Measurements from ENCODE around the gene AUTS2. TPM values are rescaled to one million over a fixed set of nuclear protein-coding genes. Genes with fewer than 3 reads are reported as not detected.

The AUTS2 gene
- total RNA-seq, 2 donors from 2014 or later: 0.53 to 2.2 TPM

DNA sequence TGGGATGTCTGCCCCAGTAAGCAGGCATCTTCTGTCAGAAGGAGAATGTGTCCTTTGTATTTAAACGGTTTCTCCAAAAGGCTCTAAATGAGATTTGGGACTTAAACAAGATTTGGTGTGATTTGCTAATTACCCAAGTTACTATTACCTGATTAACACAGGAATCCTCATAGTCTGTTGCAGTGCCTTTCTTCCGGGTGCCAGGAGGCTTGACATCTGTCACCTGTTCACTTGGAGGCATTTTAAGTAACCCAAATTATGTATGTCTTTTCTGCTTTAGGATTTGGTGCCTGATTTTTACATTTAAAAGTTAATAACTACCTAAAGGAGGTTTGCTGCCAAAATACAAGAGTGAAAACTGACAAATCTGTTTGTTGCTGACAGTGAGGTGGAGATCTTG, 945.7 kb downstream of the AUTS2 start:
- Mint-ChIP-seq H3K9me3 (peaks cover 0 to 8% of the 10 kb centered on the region in 2 donors), H3K36me3 (peaks cover 0 to 4% of the 10 kb centered on the region in 2 donors), H3K27ac (no peak overlapping the region)
- no peak for DNase-seq (ENCODE audit: low spot score in 2 of 2)
- ATAC-seq: no peak

DNA sequence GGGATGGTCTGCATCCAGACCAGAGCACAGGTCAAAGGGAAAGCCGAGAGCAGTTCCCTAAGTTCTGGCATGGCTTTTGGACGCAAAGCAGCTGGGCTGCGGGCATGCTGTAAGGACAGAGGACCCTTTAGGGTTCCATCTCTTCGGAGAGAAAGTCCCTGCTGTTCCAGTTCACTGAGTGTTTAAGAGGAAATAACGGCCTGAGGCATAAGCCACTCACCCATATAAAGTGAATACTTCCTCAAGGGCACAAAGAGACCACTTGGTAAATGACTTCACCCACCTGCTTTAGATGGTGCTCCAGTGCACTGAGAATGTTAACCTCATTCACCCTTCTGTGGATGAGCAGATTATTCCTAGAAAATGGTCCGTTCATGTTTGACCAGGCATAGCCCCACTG, 946.9 kb downstream of the AUTS2 start:
- Mint-ChIP-seq H3K9me3 (peaks cover 0 to 8% of the 10 kb centered on the region in 2 donors), H3K27ac (no peak overlapping the region), H3K36me3 (peaks cover 0 to 4% of the 10 kb centered on the region in 2 donors)
- no peak for DNase-seq (ENCODE audit: low spot score in 2 of 2)
- no peak for ATAC-seq

DNA sequence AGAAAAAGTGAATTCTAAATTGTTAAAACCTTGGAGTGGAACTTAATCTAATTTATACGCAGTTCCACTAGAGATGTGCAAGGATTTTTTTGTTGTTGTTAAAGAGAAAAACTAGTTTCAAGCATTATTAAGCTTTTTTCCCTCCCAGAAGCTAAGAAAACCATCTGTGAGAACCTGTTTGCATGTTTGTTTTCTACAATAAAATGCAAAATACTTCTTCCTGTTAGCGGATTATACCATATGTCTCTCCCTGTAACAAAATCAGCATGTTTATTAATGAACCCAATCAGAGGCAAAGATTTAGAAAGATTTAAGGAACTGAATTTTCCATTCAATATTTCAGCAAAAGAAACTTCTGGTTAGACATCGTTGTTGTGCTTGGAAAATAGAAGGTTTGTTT, 953.9 kb downstream of the AUTS2 start:
- Mint-ChIP-seq H3K36me3 (no peaks in the 10 kb centered on the region), H3K27ac (no peak overlapping the region), H3K9me3 (no peaks in the 10 kb centered on the region)
- DNase-seq (ENCODE audit: low spot score in 2 of 2) (no peak), ATAC-seq (no peak)

DNA sequence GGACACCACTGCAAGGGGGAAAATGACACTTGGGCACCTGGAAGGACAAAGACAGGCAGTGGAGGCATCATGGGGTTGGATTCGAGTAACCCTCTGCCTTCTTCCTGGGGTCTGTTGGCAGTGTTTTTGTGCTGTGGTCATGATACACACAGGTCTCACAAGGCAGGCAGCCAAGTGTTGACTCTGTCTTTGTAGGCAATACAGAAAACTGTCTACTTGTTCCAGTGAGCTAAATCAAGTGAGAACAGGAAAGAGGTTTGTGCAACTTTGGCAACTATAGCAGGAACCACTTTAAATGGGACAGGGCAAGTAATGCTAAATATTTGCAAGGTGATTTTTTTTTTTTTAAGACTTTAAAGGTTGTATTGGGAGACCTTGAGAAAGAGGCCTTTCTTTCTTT, 955.1 kb downstream of the AUTS2 start:
- DNase-seq (ENCODE audit: low spot score in 2 of 2) (no peak), ATAC-seq (no peak)
- Mint-ChIP-seq H3K9me3 (peaks cover 2 to 3% of the 10 kb centered on the region in 2 donors), H3K36me3 (no peaks in the 10 kb centered on the region), H3K27ac (no peak overlapping the region)

DNA sequence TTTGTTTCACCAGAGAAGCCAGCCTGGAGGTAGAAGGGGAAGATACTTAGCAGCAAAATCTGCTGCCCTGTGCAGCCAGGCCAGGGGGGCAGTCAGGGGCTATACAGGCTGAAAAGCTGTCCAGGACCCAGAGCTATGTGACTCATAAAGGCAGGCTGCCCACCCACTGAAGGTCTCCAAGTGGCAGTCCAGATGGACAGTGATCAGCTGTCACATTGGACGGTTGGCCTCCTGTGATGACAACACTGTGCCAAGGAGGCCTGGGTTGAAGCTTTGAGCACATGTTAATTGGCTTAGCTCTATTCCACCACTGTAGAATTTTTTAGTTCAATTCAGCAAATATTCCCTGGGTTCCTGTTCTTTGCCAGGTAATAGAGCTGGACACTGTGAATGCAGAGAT, 956.4 kb downstream of the AUTS2 start:
- no peak for DNase-seq (ENCODE audit: low spot score in 2 of 2)
- ATAC-seq: no peak
- Mint-ChIP-seq H3K9me3 (peaks cover 6 to 8% of the 10 kb centered on the region in 2 donors), H3K27ac (no peak overlapping the region), H3K36me3 (peaks cover 0 to 7% of the 10 kb centered on the region in 2 donors)

DNA sequence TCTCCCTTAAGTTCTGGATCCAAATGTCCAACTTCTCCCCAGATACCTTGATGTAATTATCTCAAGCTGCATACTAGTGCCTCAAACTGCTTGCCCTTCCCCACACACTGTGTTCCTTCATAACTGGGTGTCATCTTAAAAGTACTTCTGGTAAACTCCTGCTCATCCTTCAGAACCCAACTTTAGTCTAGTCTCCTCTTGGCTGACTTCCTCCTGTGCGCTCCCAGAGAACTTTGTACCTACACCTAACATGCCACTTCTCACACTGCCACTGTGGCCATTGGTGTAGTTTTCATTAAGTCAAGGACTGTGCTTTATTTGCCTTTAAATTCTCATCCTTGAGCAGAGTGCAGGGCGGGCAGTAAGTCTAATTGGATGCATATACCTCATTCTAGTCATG, 958.5 kb downstream of the AUTS2 start:
- Mint-ChIP-seq H3K27ac (no peak overlapping the region), H3K9me3 (peaks cover 13 to 15% of the 10 kb centered on the region in 2 donors), H3K36me3 (peaks cover 0 to 15% of the 10 kb centered on the region in 2 donors)
- ATAC-seq: no peak
- DNase-seq (ENCODE audit: low spot score in 2 of 2): no peak

DNA sequence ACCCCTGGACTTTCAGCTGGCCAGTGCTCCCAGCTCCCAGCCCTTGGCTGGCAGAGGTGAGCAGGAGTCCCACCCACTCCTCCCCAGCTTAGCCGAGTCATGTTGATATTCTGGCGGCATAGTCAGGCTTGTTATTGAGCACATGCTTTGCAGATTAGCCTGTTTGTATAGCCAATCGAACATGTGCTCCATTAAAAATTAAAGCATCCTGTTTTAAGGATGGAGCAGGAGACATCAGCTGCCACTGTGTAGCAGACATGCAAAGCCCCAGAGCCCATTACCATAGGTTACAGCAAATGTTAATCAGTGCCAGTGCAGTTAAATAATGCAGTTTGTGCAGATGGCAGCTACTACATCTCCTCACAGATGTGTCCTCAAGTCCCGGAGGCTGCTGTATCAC, 959.1 kb downstream of the AUTS2 start:
- Mint-ChIP-seq H3K27ac (no peak overlapping the region), H3K9me3 (peaks cover 13 to 15% of the 10 kb centered on the region in 2 donors)
- no peak for DNase-seq (ENCODE audit: low spot score in 2 of 2)

DNA sequence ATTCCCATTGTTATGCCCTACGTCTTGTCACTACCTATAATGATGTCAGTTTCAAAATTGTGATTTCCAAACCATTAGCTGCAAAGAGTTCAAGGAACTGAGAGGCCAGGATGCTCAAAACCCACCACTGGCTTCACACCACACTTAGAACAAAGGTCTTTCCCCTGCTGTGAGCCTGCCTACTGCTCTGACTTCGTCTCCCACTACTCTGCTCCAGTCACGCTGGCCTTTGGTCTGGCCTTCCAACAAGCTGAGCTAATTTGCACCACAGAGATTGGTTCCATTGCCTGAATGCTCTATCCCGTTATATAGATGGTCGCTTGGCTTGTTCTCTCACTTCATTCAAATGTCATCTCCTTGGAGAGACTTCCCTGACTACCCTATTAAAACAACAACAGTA, 961.5 kb downstream of the AUTS2 start:
- peaks cover 13 to 15% of the 10 kb centered on the region in 2 donors for H3K9me3 Mint-ChIP-seq
- no peak overlapping the region for H3K27ac Mint-ChIP-seq
- DNase-seq (ENCODE audit: low spot score in 2 of 2): no peak
- no peak for ATAC-seq
- H3K36me3 Mint-ChIP-seq: peaks cover 0 to 15% of the 10 kb centered on the region in 2 donors

More for the DNA sequence above, 959.1 kb downstream of the AUTS2 start:
- peaks cover 0 to 15% of the 10 kb centered on the region in 2 donors for H3K36me3 Mint-ChIP-seq
- no peak for ATAC-seq

DNA sequence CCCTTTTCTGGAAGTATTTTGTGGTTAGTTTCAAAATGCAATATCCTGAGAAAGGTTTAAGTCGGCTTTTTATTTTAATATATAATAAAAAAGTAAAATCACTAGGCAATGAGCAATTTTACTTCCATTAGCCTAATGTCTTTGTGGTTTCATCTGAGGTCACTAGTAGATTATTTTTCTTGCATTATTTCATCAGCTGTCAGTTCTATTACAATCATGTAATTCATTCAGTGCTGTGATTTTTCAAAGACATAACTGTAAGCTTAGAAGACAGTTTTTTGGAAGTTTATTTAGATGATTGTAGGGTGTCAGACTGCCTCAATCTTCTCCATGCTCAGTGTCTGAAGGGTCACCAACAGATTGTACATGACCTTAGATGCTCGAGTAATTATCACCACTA, 965.7 kb downstream of the AUTS2 start:
- Mint-ChIP-seq H3K27ac (no peak overlapping the region), H3K9me3 (peaks cover 10 to 11% of the 10 kb centered on the region in 2 donors), H3K36me3 (peaks cover 0 to 15% of the 10 kb centered on the region in 2 donors)
- DNase-seq (ENCODE audit: low spot score in 2 of 2) (no peak), ATAC-seq (no peak)

DNA sequence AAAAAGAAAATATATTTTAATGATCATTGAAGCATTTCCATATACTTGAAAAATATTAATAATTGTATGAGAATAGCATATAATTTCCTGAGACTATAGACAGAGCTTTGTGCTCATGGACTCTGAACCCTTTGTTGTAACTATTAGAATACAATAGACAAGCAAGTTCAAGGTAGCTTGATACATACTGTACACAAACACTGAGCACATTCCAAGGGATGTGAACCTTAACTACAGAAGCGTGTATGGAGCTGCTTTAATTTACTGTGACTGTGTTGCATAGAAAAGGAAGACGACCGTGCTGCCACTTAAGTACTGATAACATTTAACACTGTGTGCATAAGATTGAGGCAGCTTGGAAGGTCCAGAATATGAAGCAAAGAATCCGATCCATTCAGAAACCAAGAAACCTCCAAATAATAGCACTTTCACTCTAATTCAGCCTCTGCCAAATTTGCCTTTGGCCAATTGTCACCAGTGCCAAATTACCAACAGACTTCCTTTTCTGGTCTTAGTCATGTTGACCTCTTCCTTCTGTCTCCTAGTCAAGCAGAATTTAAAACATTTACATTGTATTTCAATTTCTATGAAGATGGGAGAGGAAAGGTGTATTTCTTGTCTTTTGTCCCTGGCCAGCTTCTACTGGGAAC, 967.6 kb downstream of the AUTS2 start:
- no peak for DNase-seq (ENCODE audit: low spot score in 2 of 2)

DNA sequence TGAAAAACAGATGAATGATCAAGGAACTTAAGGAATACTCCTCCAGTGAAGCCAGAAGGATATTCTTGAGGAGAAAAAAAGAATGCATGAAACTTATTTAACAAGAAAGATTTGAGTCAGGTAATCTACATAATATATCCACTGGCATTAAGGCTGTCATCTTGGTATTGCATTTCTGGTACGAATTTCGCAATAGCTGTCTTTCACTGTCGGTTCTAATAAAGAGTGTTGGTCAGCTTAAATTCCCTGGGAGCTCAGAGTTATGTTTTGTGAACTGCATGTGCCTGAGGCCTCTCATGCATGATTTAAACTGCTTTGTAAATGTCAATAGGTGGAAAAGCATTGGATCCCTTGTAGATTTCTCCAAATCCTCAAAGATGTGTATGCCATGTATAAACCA, 968.4 kb downstream of the AUTS2 start:
- Mint-ChIP-seq H3K27ac (no peak overlapping the region), H3K36me3 (no peaks in the 10 kb centered on the region), H3K9me3 (peaks cover 0 to 5% of the 10 kb centered on the region in 2 donors)
- ATAC-seq (no peak), DNase-seq (ENCODE audit: low spot score in 2 of 2) (no peak)

More for the DNA sequence above, 967.6 kb downstream of the AUTS2 start:
- no peak for ATAC-seq
- Mint-ChIP-seq H3K9me3 (peaks cover 0 to 5% of the 10 kb centered on the region in 2 donors), H3K27ac (no peak overlapping the region), H3K36me3 (no peaks in the 10 kb centered on the region)

DNA sequence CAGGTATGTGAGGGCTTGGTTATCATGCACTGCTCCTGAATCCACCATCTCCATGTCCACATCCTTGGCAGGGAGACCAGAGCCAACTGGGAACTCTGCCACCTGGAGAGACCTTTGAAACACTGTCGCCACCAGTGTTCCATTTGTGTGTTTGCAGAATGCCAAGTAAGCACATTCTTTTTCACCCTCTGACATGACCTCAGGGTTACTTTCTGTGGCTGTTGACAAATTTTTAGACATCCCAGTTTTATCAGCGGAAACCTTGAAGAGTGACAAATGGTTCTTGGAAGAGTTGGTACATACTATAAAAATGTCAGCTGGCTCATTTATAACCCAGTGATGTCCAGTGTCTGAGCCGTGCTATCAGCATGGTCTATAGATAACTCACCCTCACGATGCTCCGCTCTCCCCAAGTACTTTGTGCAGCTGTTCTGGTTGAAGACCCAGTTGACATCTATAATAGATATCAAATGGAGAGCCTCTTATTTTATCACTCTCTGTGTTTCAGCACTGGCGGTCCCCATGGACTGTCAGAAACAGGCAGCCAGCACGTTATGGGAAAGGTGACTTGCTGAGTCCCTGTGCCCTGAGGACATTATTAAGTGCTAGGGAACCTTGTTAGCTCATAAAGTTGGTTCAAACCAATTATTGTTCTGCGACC, 970.5 kb downstream of the AUTS2 start:
- DNase-seq (ENCODE audit: low spot score in 2 of 2) (no peak), ATAC-seq (no peak)
- Mint-ChIP-seq H3K27ac (no peak overlapping the region), H3K9me3 (peaks cover 0 to 5% of the 10 kb centered on the region in 2 donors), H3K36me3 (no peaks in the 10 kb centered on the region)

DNA sequence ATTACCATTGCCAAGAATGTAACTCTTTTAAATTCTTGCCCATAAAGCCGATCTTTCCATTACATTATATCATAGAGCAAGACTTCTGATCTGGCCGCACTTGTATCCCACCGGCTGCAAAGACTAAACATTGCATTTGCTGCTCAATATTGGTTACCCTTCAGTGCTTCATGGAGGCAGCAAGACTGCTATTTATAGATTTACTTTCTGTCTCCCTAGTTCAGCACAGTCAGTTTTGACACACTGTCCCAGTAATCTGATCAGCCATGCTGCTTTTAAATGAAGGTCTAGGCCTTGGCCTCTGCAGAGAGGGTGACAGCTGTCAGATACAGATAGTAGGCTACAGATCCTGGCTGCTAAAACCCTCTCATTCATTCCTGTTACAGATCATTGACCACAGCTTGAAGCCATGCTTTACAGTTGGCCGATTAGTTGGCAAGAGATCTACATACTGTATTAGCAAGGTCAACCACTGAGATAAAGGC, 971.1 kb downstream of the AUTS2 start:
- Mint-ChIP-seq H3K27ac (no peak overlapping the region), H3K36me3 (no peaks in the 10 kb centered on the region), H3K9me3 (peaks cover 0 to 5% of the 10 kb centered on the region in 2 donors)
- ATAC-seq (no peak), DNase-seq (ENCODE audit: low spot score in 2 of 2) (no peak)

DNA sequence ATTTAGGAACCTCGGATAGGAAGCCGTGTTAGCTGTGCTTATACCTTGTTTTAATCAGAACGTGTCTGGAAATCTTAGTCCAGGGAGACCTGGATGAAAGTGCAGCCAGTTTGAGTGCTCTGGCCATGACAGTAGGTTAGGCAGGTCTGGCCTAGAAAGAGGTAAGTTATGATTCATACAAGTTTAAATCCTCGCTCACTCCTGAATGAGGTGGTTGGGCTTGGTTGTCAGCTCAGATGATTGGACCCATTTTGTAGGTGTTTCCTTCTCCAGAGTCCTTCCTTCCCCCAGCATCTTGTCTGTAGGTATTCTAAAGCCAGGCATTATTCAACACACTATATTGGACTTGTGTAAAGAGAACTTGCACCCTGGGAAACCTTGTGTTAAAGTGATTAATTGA, 971.8 kb downstream of the AUTS2 start:
- H3K27ac Mint-ChIP-seq: no peak overlapping the region
- DNase-seq (ENCODE audit: low spot score in 2 of 2): no peak
- peaks cover 0 to 5% of the 10 kb centered on the region in 2 donors for H3K9me3 Mint-ChIP-seq
- no peaks in the 10 kb centered on the region for H3K36me3 Mint-ChIP-seq
- ATAC-seq: no peak

DNA sequence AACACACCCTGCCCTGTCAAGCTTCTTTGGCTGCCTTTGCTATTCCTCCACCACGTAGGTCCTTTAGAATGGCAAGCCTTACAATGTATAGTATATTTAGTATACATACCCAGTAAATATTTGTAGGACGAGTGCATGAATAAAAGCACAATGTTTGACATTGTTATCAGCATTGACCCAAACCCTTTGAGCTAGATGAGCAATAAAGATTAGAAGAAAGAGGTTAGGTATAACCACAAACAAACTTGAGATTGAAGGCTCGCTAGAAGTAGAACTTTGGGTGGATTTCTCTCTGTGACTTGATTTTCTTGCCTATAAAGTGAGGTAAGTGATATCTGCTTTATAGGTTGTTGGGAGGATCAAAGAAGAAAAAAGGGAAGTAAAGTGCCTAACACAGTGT, 972.7 kb downstream of the AUTS2 start:
- Mint-ChIP-seq H3K36me3 (no peaks in the 10 kb centered on the region), H3K27ac (no peak overlapping the region), H3K9me3 (peaks cover 0 to 5% of the 10 kb centered on the region in 2 donors)
- DNase-seq (ENCODE audit: low spot score in 2 of 2): no peak
- no peak for ATAC-seq

DNA sequence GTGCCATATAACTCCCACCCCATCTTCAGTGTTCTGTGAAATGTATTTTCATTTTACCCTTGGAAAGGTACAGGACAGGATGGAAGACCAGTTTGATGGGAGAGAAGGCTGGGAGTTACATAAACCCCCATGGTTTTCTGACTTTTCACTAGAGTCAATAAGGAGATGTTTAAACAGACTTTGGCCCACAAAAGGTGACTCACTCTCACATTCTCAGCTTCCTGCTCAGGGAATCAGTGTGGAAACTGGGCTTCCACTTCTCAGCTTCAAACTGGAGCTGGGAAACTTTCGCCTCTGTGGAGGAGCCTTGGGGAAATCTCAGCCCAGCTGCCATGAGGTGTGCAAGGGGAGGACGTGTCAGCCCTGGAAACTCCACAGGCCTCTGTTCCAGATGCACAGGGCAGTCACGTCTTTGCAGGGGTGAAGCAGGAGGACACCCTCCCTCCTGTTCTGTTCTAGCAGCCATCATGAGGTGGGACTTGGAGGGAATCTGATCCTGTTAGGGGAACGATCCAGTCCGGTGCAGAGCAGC, 973.2 kb downstream of the AUTS2 start:
- no peaks in the 10 kb centered on the region for H3K36me3 Mint-ChIP-seq
- peaks cover 0 to 5% of the 10 kb centered on the region in 2 donors for H3K9me3 Mint-ChIP-seq
- no peak overlapping the region for H3K27ac Mint-ChIP-seq
- DNase-seq (ENCODE audit: low spot score in 2 of 2) (no peak), ATAC-seq (no peak)

DNA sequence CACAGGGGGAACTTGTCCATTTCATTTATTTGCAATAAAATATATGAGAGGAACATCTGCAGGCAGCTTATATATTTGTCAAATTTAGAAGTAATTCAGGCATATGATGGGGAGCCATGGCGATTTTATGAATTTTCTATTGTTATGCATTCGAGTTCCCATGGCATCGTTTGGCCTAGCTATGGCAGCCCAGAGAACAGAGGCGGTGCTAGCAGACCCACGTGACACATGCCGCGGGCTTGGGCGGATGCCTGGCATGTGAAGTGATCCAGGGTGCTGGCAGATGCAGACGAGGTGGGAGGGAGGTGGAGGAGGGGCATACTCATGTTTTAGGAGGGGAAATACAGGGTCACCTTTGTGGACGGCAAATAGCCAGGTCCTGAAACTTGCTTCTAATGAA, 973.7 kb downstream of the AUTS2 start:
- Mint-ChIP-seq H3K27ac (no peak overlapping the region), H3K36me3 (no peaks in the 10 kb centered on the region), H3K9me3 (peaks cover 0 to 5% of the 10 kb centered on the region in 2 donors)
- DNase-seq (ENCODE audit: low spot score in 2 of 2): no peak
- ATAC-seq: no peak

All from activated naive CD4-positive, alpha-beta T cell treated with anti-CD3 and anti-CD28 coated beads, Interleukin-2, amount 50 U/mL, for 72 hours (primary cell).